GM13976 (cell line): ENCODE measurements around the gene CASP7.

Source experiments
- DNase-seq: peaks from one replicate; pipeline ENCODE4 v3.0.0; 2012; ENCODE audit warnings: low spot score
- CTCF ChIP-seq: IDR thresholded peaks from 2 replicates; pipeline ENCODE4 v1.5.1; 2012; ENCODE audit warnings: borderline replicate concordance, mild to moderate bottlenecking; ENCODE audit not compliant: insufficient read depth; ENCODE audit errors: extremely low read depth, missing control alignments, control extremely low read depth
- in situ Hi-C: fragments of 300-500 bp; cut with MboI; formaldehyde crosslinking; loops from one replicate; pipeline ENCODE4 v1.12.0; 2022; ENCODE audit warnings: low sequenced_read_pairs, mixed read lengths, inconsistent platforms; ENCODE audit not compliant: unreplicated experiment

CASP7 gene

GRCh38 chr10:113679463-113680189 is at the start of gene CASP7:
CASP7 (plus strand) TSS chr10:113679912; CDS start chr10:113697494, 17,582 bp downstream.
- DNase-seq, result peak; percentile 90
- TF ChIP-seq CTCF, result peak; percentile 61
- in situ Hi-C loops, result no loop called here

- no peak for TF ChIP-seq CTCF
- in situ Hi-C loops, result no loop called here
- DNase-seq, result no peak
These were observed 48.7 kb upstream of the CASP7 start for GRCh38 chr10:113630929-113631533.

GRCh38 chr10:113631684-113632367 is 47.9 kb upstream of the CASP7 start:
- in situ Hi-C loops, result no loop called here
- DNase-seq, result no peak
- no peak for TF ChIP-seq CTCF

GRCh38 chr10:113639966-113640365 is 39.7 kb upstream of the CASP7 start:
- no peak for DNase-seq
- in situ Hi-C loops, result no loop called here
- no peak for TF ChIP-seq CTCF

GRCh38 chr10:113641702-113642101 is 38.0 kb upstream of the CASP7 start:
- in situ Hi-C loops, result no loop called here
- no peak for TF ChIP-seq CTCF
- DNase-seq, result no peak

GRCh38 chr10:113643183-113643582 is 36.5 kb upstream of the CASP7 start:
- in situ Hi-C loops, result no loop called here
- DNase-seq, result no peak
- no peak for TF ChIP-seq CTCF
